GM21786 (cell line): ENCODE measurements around the gene TP63.
A peak's percentile ranks its signal among the peaks of the same experiment; 100 is the strongest.
"Not testable (repeated sequence)": the region's sequence is repeated elsewhere in the genome, so short reads cannot be mapped to it uniquely, and the experiment has no call there.

Experiments used
- ATAC-seq: cut with Tn5 transposase; IDR thresholded peaks from one replicate; pipeline ENCODE4 v1.9.1; 2021; ENCODE audit not compliant: unreplicated experiment

The TP63 gene

GRCh38 chr3:189625071-189625470, 6.1 kb upstream of the TP63 start:
- no peak for ATAC-seq

GRCh38 chr3:189625572-189625971, 5.6 kb upstream of the TP63 start:
- ATAC-seq: no peak

DNA sequence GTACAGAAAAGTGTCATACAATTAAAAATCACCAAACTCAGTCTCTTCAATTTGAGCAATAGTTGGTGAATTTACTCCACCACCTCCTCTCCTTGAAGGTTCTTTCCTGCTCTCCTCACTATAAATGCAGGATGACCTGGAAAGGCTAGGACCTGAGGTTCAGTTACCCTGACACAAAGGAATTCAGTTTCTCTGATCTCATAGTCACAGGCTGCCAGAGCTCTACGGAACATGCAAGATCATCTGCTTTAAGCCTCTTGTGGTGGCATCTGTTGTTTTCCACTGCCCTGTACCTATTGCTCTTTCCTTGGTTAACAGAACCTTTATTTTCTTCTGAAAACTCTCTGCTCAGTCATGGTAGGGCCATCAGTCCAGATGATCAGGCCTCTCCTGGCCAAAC, 4.9 kb upstream of the TP63 start:
- ATAC-seq: no peak

DNA sequence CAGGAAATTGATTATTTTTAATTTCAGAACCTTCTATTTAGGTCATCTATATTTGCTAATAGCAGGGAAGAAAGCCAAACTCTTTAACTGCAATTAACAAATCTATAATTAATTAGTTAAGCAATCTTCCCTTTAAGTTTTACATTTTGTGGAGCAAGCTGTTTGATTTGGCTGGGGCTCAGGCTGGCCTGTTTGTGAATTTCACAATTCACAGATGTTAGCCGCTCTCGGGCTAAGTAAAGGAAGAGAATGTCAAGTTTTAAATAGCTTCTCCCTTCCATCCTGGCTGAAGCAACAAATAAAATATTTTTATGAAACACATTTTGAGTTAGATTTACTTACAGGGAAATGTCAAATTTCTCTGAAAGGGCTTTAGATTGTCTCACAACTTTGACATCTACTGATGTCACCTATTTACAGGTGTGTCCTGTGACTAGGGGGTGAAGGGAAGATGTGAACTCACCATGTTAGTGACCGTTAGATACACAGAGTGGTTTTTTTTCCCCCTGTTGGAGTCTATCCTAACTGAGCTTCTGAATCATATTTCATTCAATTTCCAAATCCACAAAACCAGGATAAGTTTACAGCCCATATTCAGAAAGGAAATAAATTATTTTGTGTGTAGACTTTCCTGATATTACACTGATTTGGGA, 1.3 kb upstream of the TP63 start:
- ATAC-seq: no peak

DNA sequence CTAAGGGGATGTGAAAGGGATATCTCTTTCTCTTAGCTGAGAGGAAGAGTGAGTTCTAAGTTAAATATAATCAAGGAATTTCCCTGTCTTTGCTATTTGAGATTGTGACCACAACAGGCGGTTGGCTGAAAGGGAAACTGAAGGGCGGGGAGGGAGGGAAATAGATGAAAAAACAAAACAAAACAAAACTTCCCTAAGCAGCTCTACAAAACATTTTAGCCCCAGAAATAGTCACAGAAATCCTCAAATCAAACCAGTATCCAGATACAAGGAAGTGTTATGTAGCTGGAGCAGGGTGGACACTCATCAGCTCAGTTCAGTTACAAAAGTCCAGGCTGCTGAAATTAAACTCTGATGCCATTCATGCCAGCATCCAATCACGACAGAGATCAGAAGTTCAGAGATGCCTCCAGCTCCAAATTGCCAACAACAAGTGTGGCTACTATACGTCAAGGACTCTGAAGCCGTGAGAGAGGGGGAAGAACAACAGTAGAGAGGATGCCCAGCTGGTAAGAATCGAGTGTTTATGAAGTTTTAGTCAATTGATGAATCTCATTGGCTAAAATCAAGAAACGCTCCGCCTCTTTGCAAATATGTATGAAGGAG, 319 bp upstream of the TP63 start:
- ATAC-seq: peak; percentile 45

- no peak for ATAC-seq
These were observed 220 bp downstream of the TP63 start for GRCh38 chr3:189631409-189631808.

DNA sequence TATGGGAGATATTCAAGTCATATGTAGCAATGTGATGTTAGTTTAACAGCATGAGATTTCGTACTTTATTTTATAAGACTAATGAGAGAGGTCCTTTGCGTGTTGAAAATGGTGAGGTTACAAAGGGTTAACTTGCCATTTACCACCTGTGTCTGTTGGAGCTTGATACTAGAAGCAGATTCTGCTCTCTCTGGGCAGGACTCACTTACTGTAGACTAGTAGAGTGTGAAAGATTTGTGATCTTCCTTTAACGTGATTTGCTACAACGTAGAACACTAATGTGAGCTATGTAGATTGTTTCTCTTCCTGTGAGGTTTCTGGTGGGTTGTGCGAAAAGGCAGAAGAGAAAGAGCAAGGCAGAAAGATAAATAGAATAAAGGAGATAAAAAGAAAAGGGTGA, 1.1 kb downstream of the TP63 start:
- ATAC-seq: peak; percentile 67

DNA sequence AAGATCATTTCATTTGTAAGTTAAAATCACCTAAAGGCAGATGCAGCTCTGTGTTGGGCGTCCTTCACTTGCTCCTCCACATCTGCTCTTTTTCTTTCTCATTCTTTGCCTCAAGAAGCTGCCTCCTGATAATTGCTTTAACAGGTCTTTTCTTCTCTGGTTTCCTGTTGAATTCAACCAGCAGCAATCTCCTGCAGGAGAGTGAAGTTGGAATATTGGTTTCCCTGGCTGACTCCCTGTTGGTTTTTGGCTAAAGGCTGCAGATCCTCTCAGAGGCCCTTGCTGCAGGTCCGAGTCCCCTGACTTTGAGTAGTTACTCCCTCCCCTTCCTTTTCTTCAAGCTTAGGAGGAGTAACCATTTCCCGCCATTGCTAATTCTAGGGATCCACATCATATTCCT, 4.2 kb downstream of the TP63 start:
- no peak for ATAC-seq

- ATAC-seq: no peak
These were observed 4.9 kb downstream of the TP63 start for GRCh38 chr3:189636048-189636447.

DNA sequence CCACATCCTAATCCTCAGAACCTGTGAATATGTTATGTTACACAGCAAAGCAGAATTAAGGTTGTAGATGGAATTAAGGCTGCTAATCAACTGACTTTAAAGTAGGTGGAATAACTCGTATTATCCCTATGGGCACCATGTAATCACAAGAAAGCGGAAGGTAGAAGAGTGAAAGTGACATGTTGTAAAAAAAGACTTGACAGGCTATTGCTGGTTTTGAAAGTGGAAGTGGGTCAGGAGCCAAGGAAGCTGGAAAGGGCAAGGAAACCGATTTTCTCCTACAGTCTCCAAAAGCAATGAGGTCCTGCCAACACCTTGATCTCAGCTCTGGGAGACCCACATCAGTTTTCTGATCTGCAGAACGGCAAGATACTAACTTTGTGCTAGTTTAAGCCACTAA, 6.6 kb downstream of the TP63 start:
- ATAC-seq: no peak

GRCh38 chr3:189638276-189639031, 7.3 kb downstream of the TP63 start:
- peak; percentile 62 for ATAC-seq

- ATAC-seq: no peak
These were observed 10.6 kb downstream of the TP63 start for GRCh38 chr3:189641776-189642175.

- ATAC-seq: no peak
These were observed 15.8 kb downstream of the TP63 start for GRCh38 chr3:189646853-189647542.

DNA sequence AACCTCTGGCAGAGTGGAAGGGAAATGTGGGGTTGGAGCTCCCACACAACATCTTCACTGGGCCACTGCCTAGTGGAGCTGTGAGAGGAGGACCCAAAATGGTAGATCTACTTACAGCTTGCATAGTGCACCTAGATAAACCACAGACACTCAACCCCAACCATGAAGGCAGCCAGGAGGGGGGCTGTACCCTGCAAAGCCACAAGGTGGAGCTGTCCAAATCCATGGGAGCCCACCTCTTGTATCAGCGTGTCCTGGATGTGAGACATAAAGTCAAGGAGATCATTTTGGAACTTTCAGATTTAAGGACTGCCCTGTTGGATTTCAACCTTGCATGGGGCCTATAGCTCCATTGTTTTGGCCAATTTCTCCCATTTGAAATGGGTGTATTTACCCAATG, 20.9 kb downstream of the TP63 start:
- no peak for ATAC-seq

- ATAC-seq: peak; percentile 62
These were observed 24.4 kb downstream of the TP63 start for GRCh38 chr3:189655617-189656016.

- ATAC-seq: no peak
These were observed 28.4 kb downstream of the TP63 start for GRCh38 chr3:189659571-189659970.

- no peak for ATAC-seq
These were observed 33.1 kb downstream of the TP63 start for GRCh38 chr3:189664311-189664710.

- not testable (repeated sequence) for ATAC-seq
These were observed 41.2 kb downstream of the TP63 start for GRCh38 chr3:189672346-189672745.

- ATAC-seq: peak; percentile 82
These were observed 42.3 kb downstream of the TP63 start for GRCh38 chr3:189673535-189673934.

GRCh38 chr3:189674249-189674913, 43.2 kb downstream of the TP63 start:
- ATAC-seq: no peak

GRCh38 chr3:189677667-189678066, 46.5 kb downstream of the TP63 start:
- no peak for ATAC-seq
